ENCODE measurements around the gene WDR33. TPM values are rescaled to one million over a fixed set of nuclear protein-coding genes. Genes with fewer than 3 reads are reported as not detected.
A peak's percentile ranks its signal among the peaks of the same experiment; 100 is the strongest.

Gene WDR33
- total RNA-seq, 2 experiments from 2014 or later = 58.7 to 69.0 TPM

DNA sequence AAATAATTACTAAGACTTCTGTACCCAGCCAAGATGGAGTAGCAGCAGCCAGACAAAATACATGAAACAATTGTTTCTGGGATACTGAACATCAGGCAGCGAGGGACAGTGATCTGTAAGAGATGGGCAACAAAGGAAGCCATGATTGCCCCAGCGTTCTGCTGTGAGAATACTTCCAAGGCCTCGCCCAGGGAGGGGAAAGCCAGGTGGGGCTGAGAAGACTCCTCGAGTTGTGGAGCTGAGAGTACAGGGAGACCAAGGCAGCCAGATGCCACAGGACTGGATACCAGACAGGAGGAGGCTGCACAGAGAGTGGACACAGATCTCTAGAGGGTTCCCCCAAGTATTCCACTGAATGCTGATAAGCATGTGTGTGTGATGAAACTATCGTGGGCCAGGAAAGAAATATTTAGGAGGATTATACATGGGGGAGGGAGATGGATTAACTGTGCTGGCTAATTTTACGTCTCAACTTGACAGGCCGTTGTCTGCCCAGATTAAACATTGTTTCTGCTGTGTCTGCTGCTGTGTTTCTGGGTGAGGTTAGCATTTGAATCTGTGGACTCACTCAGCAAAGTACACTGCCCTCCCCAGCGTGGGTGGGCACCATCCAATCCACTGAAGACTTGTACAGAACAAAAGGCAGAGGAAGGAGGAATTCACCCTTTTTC is 125.4 kb downstream of the WDR33 start:
- ChIA-PET POLR2A (no interaction called here), CTCF (no interaction called here)
- Mint-ChIP-seq H3K4me3 (no peak overlapping the region), H3K27ac (no peak overlapping the region), H3K4me1 (peaks cover 8% of the 10 kb centered on the region), H3K27me3 (peaks cover 22% of the 10 kb centered on the region), H3K9me3 (peaks cover 16% of the 10 kb centered on the region), H3K36me3 (ENCODE audit: low read depth) (no peaks in the 10 kb centered on the region)
- DNase-seq = no peak

DNA sequence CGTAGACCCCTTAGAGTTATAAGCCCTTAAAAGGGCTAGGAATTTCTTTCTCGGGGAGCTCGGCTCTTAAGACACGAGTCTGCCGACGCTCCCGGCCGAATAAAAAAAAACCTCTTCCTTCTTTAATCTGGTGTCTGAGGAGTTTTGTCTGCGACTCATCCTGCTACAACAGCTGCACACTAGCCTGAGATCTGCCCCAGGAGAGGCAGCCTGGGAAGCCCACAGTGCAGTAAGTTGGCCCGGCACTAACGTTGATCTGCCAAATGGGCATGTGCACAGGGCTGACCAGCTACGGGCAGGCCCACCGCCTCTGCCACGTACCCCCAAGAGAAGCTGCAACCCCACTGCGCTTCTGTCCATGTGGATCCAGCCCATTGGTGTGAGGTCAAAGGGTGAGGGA is 127.2 kb downstream of the WDR33 start:
- no peak for DNase-seq
- H3K36me3 Mint-ChIP-seq (ENCODE audit: low read depth) = no peaks in the 10 kb centered on the region
- H3K4me3 Mint-ChIP-seq = no peak overlapping the region
- ChIA-PET POLR2A (no interaction called here), CTCF (no interaction called here)
- peaks cover 8% of the 10 kb centered on the region for H3K4me1 Mint-ChIP-seq
- peaks cover 7% of the 10 kb centered on the region for H3K9me3 Mint-ChIP-seq
- peaks cover 22% of the 10 kb centered on the region for H3K27me3 Mint-ChIP-seq
- H3K27ac Mint-ChIP-seq = no peak overlapping the region

DNA sequence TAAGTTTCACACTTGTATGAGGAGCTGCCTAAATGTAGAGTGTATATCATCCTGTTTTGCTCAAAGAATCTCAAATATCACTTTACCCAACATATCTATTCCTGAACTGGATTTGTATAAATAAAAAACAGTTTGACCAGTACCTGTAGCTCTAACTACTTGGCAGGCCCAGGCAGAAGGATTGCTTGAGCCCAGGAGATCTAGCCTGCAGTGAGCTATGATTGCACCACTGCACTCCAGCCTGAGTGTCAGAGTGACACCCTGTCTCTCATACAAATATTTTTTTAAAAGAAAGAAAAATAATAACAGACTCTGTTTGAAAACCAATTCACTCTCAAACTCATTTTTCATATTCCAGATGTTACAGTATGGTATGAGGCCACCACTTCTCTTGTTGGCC is 127.9 kb downstream of the WDR33 start:
- H3K27me3 Mint-ChIP-seq = peaks cover 24% of the 10 kb centered on the region
- ChIA-PET POLR2A (no interaction called here), CTCF (interaction anchor here (0.6 kb wide), 1 partner anchor 129 kb away, joined by 4 read pairs; no protein-coding TSS in a partner anchor)
- peaks cover 8% of the 10 kb centered on the region for H3K4me1 Mint-ChIP-seq
- DNase-seq = no peak
- H3K27ac Mint-ChIP-seq = no peak overlapping the region
- no peak overlapping the region for H3K4me3 Mint-ChIP-seq
- peaks cover 1% of the 10 kb centered on the region for H3K9me3 Mint-ChIP-seq
- no peaks in the 10 kb centered on the region for H3K36me3 Mint-ChIP-seq (ENCODE audit: low read depth)

DNA sequence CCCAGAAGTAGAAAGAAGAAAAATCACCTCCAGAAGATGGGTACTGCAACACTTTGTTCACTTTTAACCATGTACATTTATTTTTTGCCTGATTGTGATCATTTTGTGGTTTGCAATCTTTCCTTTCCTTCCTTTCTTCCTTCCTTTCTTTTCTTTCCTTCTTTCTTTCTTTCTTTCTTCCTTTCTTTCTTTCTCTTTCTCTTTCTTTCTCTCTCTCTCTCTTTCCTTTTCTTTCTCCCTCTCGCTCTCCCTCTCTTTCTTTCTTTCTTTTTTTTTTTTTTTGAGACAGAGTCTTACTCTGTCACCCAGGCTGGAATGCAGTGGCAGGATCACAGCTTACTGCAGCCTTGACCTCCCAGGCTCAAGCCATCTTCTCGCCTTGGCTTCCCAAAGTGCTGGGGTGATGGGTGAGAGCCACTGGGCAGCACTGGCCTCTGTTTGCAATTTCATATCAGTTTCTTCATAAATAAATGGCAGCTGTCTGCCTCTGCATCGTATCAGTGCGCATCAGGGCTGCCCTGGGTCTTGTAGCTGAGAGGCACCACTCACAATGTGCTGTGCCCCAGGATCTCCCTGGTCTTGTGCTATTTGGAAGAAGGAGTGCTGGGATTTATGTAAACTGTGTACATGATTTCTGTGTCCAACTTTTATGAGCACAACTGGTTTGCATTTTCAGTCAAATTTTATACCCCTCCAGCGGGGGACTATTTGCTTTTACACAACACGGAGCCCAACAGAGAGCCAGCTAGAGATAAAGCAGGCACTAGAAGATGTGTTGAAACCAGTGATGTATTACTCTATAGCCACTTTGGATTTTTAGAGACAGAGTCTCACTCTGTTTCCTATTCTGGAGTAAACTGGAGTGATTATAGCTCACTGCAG is 128.8 kb downstream of the WDR33 start:
- Mint-ChIP-seq H3K27me3 (peaks cover 30% of the 10 kb centered on the region), H3K36me3 (ENCODE audit: low read depth) (no peaks in the 10 kb centered on the region), H3K27ac (no peak overlapping the region), H3K4me3 (no peak overlapping the region), H3K4me1 (peaks cover 8% of the 10 kb centered on the region), H3K9me3 (no peaks in the 10 kb centered on the region)
- ChIA-PET POLR2A (no interaction called here), CTCF (interaction anchor here (0.6 kb wide), 1 partner anchor 130 kb away, joined by 4 read pairs; no protein-coding TSS in a partner anchor)
- no peak for DNase-seq

DNA sequence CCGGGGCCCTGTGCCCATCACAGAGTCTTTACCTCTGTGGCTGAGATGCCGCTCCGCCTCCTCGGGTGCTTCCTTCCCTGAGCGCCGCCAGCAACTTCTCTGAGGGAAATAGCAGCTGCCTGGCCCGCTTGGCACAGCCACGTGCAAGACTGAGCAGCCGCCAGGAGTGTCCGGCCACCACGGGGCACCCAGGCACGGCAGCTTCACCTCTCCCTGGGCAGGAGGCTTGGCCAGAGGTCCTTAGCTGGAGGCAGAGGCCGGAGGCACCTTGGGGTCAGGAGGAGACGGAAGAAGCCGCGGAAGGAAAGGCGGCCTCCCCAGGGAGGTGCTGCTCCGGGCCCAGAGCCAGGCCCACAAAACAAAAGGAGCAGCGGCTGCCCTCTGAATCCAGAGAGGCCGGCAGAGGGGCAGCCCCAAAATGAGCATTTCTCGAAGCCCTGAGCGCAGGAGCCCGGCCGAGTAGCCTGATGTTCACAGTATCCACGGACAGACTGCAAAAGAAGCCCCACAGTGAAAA is 129.6 kb downstream of the WDR33 start:
- H3K27me3 Mint-ChIP-seq = peaks cover 31% of the 10 kb centered on the region
- H3K4me1 Mint-ChIP-seq = peaks cover 8% of the 10 kb centered on the region
- no peak overlapping the region for H3K4me3 Mint-ChIP-seq
- CTCF ChIA-PET = no interaction called here
- POLR2A ChIA-PET = no interaction called here
- H3K9me3 Mint-ChIP-seq = no peaks in the 10 kb centered on the region
- no peak for DNase-seq
- H3K27ac Mint-ChIP-seq = no peak overlapping the region
- H3K36me3 Mint-ChIP-seq (ENCODE audit: low read depth) = peaks cover 2% of the 10 kb centered on the region

- peaks cover 34% of the 10 kb centered on the region for H3K27me3 Mint-ChIP-seq
- DNase-seq = no peak
- H3K9me3 Mint-ChIP-seq = no peaks in the 10 kb centered on the region
- H3K4me1 Mint-ChIP-seq = peaks cover 10% of the 10 kb centered on the region
- no peak overlapping the region for H3K4me3 Mint-ChIP-seq
- no peak overlapping the region for H3K27ac Mint-ChIP-seq
- CTCF ChIA-PET = no interaction called here
- POLR2A ChIA-PET = interaction anchor here (0.7 kb wide), 1 partner anchor 53 kb away, joined by 3 read pairs; no protein-coding TSS in a partner anchor
- peaks cover 2% of the 10 kb centered on the region for H3K36me3 Mint-ChIP-seq (ENCODE audit: low read depth)
Observed at GRCh38 chr2:127680706-127681287, 130.2 kb downstream of the WDR33 start.

GRCh38 chr2:127679680-127680361 is 131.2 kb downstream of the WDR33 start:
- no peaks in the 10 kb centered on the region for H3K9me3 Mint-ChIP-seq
- no peak overlapping the region for H3K27ac Mint-ChIP-seq
- ChIA-PET CTCF (no interaction called here), POLR2A (interaction anchor here (0.7 kb wide), 1 partner anchor 52 kb away, joined by 3 read pairs; no protein-coding TSS in a partner anchor)
- peaks cover 2% of the 10 kb centered on the region for H3K36me3 Mint-ChIP-seq (ENCODE audit: low read depth)
- H3K4me1 Mint-ChIP-seq = peaks cover 13% of the 10 kb centered on the region
- peaks cover 37% of the 10 kb centered on the region for H3K27me3 Mint-ChIP-seq
- no peak overlapping the region for H3K4me3 Mint-ChIP-seq
- no peak for DNase-seq

DNA sequence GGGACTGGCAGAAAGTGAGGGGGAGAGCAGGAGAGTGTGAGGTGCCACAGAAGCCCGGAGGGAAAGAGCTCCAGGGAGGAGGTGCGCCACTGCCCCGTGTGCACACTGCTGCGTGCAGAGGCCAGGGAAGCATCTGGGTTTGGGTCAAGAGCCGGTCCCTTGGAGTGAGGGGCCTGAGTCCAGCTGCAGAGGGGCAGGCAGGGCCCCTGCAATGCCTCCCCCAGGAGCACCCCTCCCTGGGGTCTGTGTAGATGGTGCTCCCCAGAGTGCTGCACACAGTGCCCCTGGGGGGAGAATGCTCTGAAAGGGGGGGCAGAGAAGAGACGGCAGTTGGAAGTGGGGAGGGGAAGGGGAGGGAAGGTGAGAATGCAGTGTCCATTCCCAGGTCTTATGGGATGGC is 132.0 kb downstream of the WDR33 start:
- POLR2A ChIA-PET = no interaction called here

DNA sequence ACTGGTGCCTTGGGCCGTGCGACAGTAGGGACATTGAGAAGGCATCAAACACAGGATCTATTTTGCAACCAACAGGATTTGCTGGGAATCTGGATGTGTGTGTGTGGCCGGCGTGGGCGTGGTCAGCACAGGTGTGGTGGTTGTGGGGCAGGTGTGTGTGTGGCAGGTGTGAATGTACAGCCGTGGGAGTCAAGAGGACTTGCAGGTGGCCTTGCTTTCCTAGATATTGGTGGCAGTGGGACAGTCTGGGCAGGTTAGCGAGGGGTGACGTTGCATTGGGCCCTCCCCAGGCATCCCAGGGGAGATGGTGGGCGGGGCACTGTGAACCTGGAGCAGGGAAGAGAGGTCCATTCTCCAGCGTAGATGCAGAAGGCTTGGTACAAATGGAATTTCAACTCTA is 132.4 kb downstream of the WDR33 start:
- Mint-ChIP-seq H3K27ac (no peak overlapping the region), H3K4me3 (no peak overlapping the region), H3K27me3 (peaks cover 47% of the 10 kb centered on the region), H3K36me3 (ENCODE audit: low read depth) (peaks cover 2% of the 10 kb centered on the region), H3K9me3 (no peaks in the 10 kb centered on the region), H3K4me1 (peaks cover 17% of the 10 kb centered on the region)
- ChIA-PET CTCF (no interaction called here), POLR2A (no interaction called here)
- DNase-seq = no peak

More for the DNA sequence above, 132.0 kb downstream of the WDR33 start:
- no peak overlapping the region for H3K4me3 Mint-ChIP-seq
- peaks cover 43% of the 10 kb centered on the region for H3K27me3 Mint-ChIP-seq
- H3K4me1 Mint-ChIP-seq = peaks cover 17% of the 10 kb centered on the region
- no peaks in the 10 kb centered on the region for H3K9me3 Mint-ChIP-seq
- CTCF ChIA-PET = no interaction called here
- H3K36me3 Mint-ChIP-seq (ENCODE audit: low read depth) = peaks cover 2% of the 10 kb centered on the region
- DNase-seq = no peak
- no peak overlapping the region for H3K27ac Mint-ChIP-seq

DNA sequence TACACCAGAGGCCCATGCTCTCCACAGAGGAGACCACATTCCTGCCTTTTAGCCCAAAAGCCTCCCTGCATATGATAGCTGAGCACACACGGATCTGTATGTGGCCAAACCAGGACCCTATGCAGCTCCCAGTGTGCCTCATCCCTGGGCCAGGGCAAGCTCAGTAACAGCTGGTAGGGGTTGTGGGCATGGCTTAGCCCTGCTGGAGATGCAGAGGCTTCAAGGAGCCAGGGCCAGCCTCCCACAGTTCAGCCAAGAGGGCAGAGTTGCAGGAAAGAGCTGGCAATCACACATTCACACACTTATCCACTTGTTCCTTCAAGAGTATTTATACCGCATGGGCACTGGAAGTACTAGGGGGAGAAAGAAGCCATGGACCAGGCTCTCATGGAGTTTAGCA is 134.1 kb downstream of the WDR33 start:
- no peak overlapping the region for H3K27ac Mint-ChIP-seq
- no peaks in the 10 kb centered on the region for H3K9me3 Mint-ChIP-seq
- no peak for DNase-seq
- H3K4me1 Mint-ChIP-seq = peaks cover 15% of the 10 kb centered on the region
- H3K36me3 Mint-ChIP-seq (ENCODE audit: low read depth) = peaks cover 2% of the 10 kb centered on the region
- ChIA-PET POLR2A (no interaction called here), CTCF (interaction anchor here (0.8 to 1.3 kb wide), 2 partner anchors 27 to 40 kb away, joined by 3 to 4 read pairs; no protein-coding TSS in a partner anchor)
- peaks cover 55% of the 10 kb centered on the region for H3K27me3 Mint-ChIP-seq
- no peak overlapping the region for H3K4me3 Mint-ChIP-seq

- peak within 1 kb of the TSS; percentile 44 for H3K4me3 Mint-ChIP-seq
- H3K4me1 Mint-ChIP-seq = peaks cover 10% of the 10 kb centered on the region
- ChIA-PET CTCF (interaction anchor here (0.9 to 1.3 kb wide), 2 partner anchors 20 to 41 kb away, joined by 3 to 5 read pairs; no protein-coding TSS in a partner anchor), POLR2A (no interaction called here)
- peaks cover 56% of the 10 kb centered on the region for H3K27me3 Mint-ChIP-seq
- no peak within 1 kb of the TSS for H3K27ac Mint-ChIP-seq
- DNase-seq = no peak
- H3K36me3 Mint-ChIP-seq (ENCODE audit: low read depth) = peaks cover 2% of the 10 kb centered on the region
- H3K9me3 Mint-ChIP-seq = no peaks in the 10 kb centered on the region
Observed at GRCh38 chr2:127675331-127676261, 135.4 kb downstream of the WDR33 start, which contains the start of gene LIMS2. Gene LIMS2 (minus strand): TSS chr2:127675530. CDS start chr2:127675024, 506 bp downstream.
